HCT116 (cell line): Measurements from ENCODE around the gene SH3BP1. TPM values are rescaled to one million over a fixed set of nuclear protein-coding genes. Genes with fewer than 3 reads are reported as not detected.

ENCODE experiments used
- ATAC-seq: fragments of 200-7000 bp; cut with Tn5 transposase; 2 replicates; pipeline ENCODE4 v1.9.1; 2020; ENCODE audit warnings: mild to moderate bottlenecking, moderate library complexity
- BruUV-seq: library from RNA; stranded (reverse); fragments of 400-500 nt; replicated peaks from 2 replicates; lab custom pipeline; 2021; lab: Mats Ljungman, UMichigan
- CTCF ChIA-PET: fragments of 300-600 bp; sonication (Branson Sonifier 250); formaldehyde crosslinking; loops from one replicate; lab custom pipeline; 2021; ENCODE audit warnings: antibody characterized with exemption; lab: Charles Lee
- POLR2A ChIA-PET: fragments of 300-600, 350-600 bp; sonication (Branson Sonifier 250); formaldehyde crosslinking; loops from one replicate; lab custom pipeline; 2021; ENCODE audit warnings: antibody characterized with exemption; lab: Charles Lee
- RAD21 ChIA-PET, 2 experiments: fragments of 300-600 bp; sonication (Branson Sonifier 250); formaldehyde crosslinking; loops; one replicate each; lab custom pipeline; 2023; ENCODE audit warnings: low total read pairs in 2 of 2; ENCODE audit not compliant: uncharacterized antibody in 2 of 2, unreplicated experiment in 2 of 2, low non-redundant PET in 1 of 2; lab: Charles Lee
- DNase-seq: peaks from one replicate; pipeline ENCODE4 v3.0.0-alpha.2; 2010; ENCODE audit warnings: low read depth, low spot score
- H2AFZ ChIP-seq: fragments of 200-600 bp; shearing (Covaris generic), sonication (generic); 2 replicates; pipeline ENCODE4 v1.6.1; 2017; ENCODE audit warnings: low read depth, mixed run types, mixed read lengths, antibody characterized with exemption, low read length; ENCODE audit not compliant: poor library complexity, severe bottlenecking
- H3K27ac ChIP-seq: 2 replicates; pipeline ENCODE4 v1.5.1; 2012; ENCODE audit warnings: low read depth, low read length
- H3K27me3 ChIP-seq: fragments of 200-600 bp; sonication (generic); 2 replicates; pipeline ENCODE4 v1.6.1; 2016; ENCODE audit warnings: mixed run types, low read length, mixed read lengths; ENCODE audit not compliant: insufficient read depth
- H3K36me3 ChIP-seq, 2 experiments: fragments of 200-500 bp in 1 of 2; fragments of 200-600 bp in 1 of 2; sonication (Bioruptor generic) in 1 of 2; sonication (generic) in 1 of 2; 2 replicates each; pipeline versions ENCODE4 v1.5.1 to v1.6.1; 2014 to 2016; ENCODE audit warnings: low read length in 2 of 2, inconsistent platforms in 1 of 2, mixed read lengths in 1 of 2, mixed run types in 1 of 2; ENCODE audit not compliant: insufficient read depth in 2 of 2, control insufficient read depth in 1 of 2
- H3K4me1 ChIP-seq, 2 experiments: fragments of 200-600 bp in 1 of 2; sonication (generic) in 1 of 2; 2 replicates each; pipeline versions ENCODE4 v1.5.1 to v1.6.1; 2012 to 2017; ENCODE audit warnings: low read length in 2 of 2, inconsistent platforms in 1 of 2, mild to moderate bottlenecking in 1 of 2, mixed read lengths in 1 of 2, mixed run types in 1 of 2, moderate library complexity in 1 of 2; ENCODE audit not compliant: insufficient read depth in 2 of 2, control insufficient read depth in 1 of 2
- H3K4me2 ChIP-seq: fragments of 200-600 bp; sonication (generic); 2 replicates; pipeline ENCODE4 v1.6.1; 2017; ENCODE audit warnings: mixed run types, low read length, mixed read lengths
- H3K4me3 ChIP-seq, 2 experiments: fragments of 200-600 bp in 1 of 2; sonication (generic) in 1 of 2; replicated peaks in 1 of 2; 2 replicates each; pipeline ENCODE4 v1.5.1; 2011 to 2016; ENCODE audit warnings: low read length in 2 of 2, control low read depth in 1 of 2, low read depth in 1 of 2, mild to moderate bottlenecking in 1 of 2, mixed read lengths in 1 of 2, mixed run types in 1 of 2
- H3K79me2 ChIP-seq: fragments of 200-600 bp; sonication (generic); 2 replicates; pipeline ENCODE4 v1.6.1; 2017; ENCODE audit warnings: mild to moderate bottlenecking, mixed run types, low read length, moderate library complexity, mixed read lengths; ENCODE audit not compliant: insufficient read depth
- H3K9ac ChIP-seq: fragments of 200-600 bp; sonication (generic); 2 replicates; pipeline ENCODE4 v1.6.1; 2016; ENCODE audit warnings: low read length, mixed read lengths
- H3K9me2 ChIP-seq: fragments of 200-600 bp; sonication (generic), shearing (Covaris generic); 2 replicates; pipeline ENCODE4 v1.6.1; 2017; ENCODE audit warnings: mixed run types, mild to moderate bottlenecking, moderate library complexity; ENCODE audit not compliant: insufficient read depth
- H3K9me3 ChIP-seq, 2 experiments: fragments of 200-500 bp in 1 of 2; fragments of 200-600 bp in 1 of 2; sonication (Bioruptor generic) in 1 of 2; sonication (generic) in 1 of 2; 2 replicates each; pipeline ENCODE4 v1.6.1; 2014 to 2017; ENCODE audit warnings: low read length in 2 of 2, mixed read lengths in 2 of 2, inconsistent platforms in 1 of 2, low read depth in 1 of 2, mild to moderate bottlenecking in 1 of 2, mixed run types in 1 of 2, moderate library complexity in 1 of 2; ENCODE audit not compliant: control insufficient read depth in 1 of 2, insufficient read depth in 1 of 2
- H4K20me1 ChIP-seq: fragments of 200-600 bp; sonication (generic), shearing (Covaris generic); 2 replicates; pipeline ENCODE4 v1.6.1; 2017; ENCODE audit warnings: mixed run types, mild to moderate bottlenecking, moderate library complexity; ENCODE audit not compliant: insufficient read depth
- CBX3 ChIP-seq: IDR thresholded peaks from 2 replicates; pipeline ENCODE4 v1.6.1; 2012; ENCODE audit warnings: low read depth
- EGR1 ChIP-seq: IDR thresholded peaks from 2 replicates; pipeline ENCODE4 v1.6.1; 2012; ENCODE audit warnings: low read depth
- SIN3A ChIP-seq: IDR thresholded peaks from 2 replicates; pipeline ENCODE4 v1.6.1; 2012; ENCODE audit warnings: low read depth
- SRF ChIP-seq: IDR thresholded peaks from 2 replicates; pipeline ENCODE4 v1.6.1; 2012; ENCODE audit warnings: low read depth
- TCF7L2 ChIP-seq: IDR thresholded peaks from 2 replicates; pipeline ENCODE4 v1.7.0; 2011; ENCODE audit warnings: borderline replicate concordance, inconsistent platforms; ENCODE audit not compliant: insufficient read depth, insufficient read length; ENCODE audit errors: extremely low read depth
- ZNF274 ChIP-seq: fragments of 200-500 bp; sonication (Bioruptor generic); IDR thresholded peaks from 2 replicates; pipeline ENCODE4 v1.6.1; 2014; ENCODE audit warnings: mild to moderate bottlenecking, low read depth, low read length, inconsistent platforms
- intact Hi-C: fragments of 100-400 bp; cut with micrococcal nuclease; formaldehyde crosslinking; loops from 2 replicates; pipeline ENCODE4 v1.10.0; 2022
- total RNA-seq: library from RNA; stranded (reverse); gene quantifications from one replicate; pipeline ENCODE4 v1.2.1, GENCODE V29; 2021; ENCODE audit not compliant: unreplicated experiment
- TF ChIP-seq, protein P1 (sequence below): IDR thresholded peaks from 2 replicates; pipeline ENCODE4 v1.6.1; 2012
- TF ChIP-seq, protein P2 (sequence below): IDR thresholded peaks from 2 replicates; pipeline ENCODE4 v1.6.1; 2011; ENCODE audit warnings: mild to moderate bottlenecking, low read length, moderate library complexity; ENCODE audit not compliant: insufficient replicate concordance; ENCODE audit errors: extremely low read depth
- TF ChIP-seq, protein P3 (sequence below): IDR thresholded peaks from 2 replicates; pipeline ENCODE4 v1.6.1; 2012; ENCODE audit warnings: low read depth

Gene SH3BP1
- total RNA-seq, 1 experiment from 2014 or later = 48.4 TPM

- no peaks in the 10 kb centered on the region for H4K20me1 ChIP-seq
- BruUV-seq = no TSS peak
- peak; percentile 35 for ATAC-seq
- ChIA-PET RAD21 (no interaction called here), POLR2A (interaction anchor here (0.6 to 2.6 kb wide), 4 partner anchors 20 to 37 kb away, joined by 3 to 6 read pairs (median 4); partner anchors contain the start of genes GGA1, LGALS1 and PDXP), CTCF (interaction anchor here (1.2 kb wide), 1 partner anchor 32 kb away, joined by 4 read pairs; no protein-coding TSS in a partner anchor)
- no peaks in the 10 kb centered on the region for H3K9me3 ChIP-seq
- H3K9me2 ChIP-seq = no peaks in the 10 kb centered on the region
- peak overlapping the region; percentile 85 for H3K9ac ChIP-seq
- H3K4me1 ChIP-seq = peaks cover 31 to 65% of the 10 kb centered on the region in 2 experiments; a peak in 3 of 4 replicates
- DNase-seq = no peak
- peak overlapping the region; percentile 96 for H3K4me2 ChIP-seq
- intact Hi-C loops = loop anchor here (5.0 kb wide), 1 partner anchor 154 kb away; no protein-coding TSS in a partner anchor
- H2AFZ ChIP-seq = no peak overlapping the region
- H3K4me3 ChIP-seq = peak overlapping the region; percentile 85 to 89
- H3K79me2 ChIP-seq = peaks cover 14% of the 10 kb centered on the region
- H3K27me3 ChIP-seq = no peaks in the 10 kb centered on the region
- no peak for TF ChIP-seq ZNF274
- TF ChIP-seq, protein P1, sequence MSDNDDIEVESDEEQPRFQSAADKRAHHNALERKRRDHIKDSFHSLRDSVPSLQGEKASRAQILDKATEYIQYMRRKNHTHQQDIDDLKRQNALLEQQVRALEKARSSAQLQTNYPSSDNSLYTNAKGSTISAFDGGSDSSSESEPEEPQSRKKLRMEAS = no peak
- no peak for TF ChIP-seq SRF
- TF ChIP-seq CBX3 = no peak
- H3K36me3 ChIP-seq = peaks cover 4 to 8% of the 10 kb centered on the region in 2 experiments; a peak in 1 of 4 replicates
- H3K27ac ChIP-seq = peak overlapping the region; percentile 61; the same call in 1 of the 2 replicates
These were observed 939 bp upstream of the SH3BP1 start for GRCh38 chr22:37638391-37639069.

DNA sequence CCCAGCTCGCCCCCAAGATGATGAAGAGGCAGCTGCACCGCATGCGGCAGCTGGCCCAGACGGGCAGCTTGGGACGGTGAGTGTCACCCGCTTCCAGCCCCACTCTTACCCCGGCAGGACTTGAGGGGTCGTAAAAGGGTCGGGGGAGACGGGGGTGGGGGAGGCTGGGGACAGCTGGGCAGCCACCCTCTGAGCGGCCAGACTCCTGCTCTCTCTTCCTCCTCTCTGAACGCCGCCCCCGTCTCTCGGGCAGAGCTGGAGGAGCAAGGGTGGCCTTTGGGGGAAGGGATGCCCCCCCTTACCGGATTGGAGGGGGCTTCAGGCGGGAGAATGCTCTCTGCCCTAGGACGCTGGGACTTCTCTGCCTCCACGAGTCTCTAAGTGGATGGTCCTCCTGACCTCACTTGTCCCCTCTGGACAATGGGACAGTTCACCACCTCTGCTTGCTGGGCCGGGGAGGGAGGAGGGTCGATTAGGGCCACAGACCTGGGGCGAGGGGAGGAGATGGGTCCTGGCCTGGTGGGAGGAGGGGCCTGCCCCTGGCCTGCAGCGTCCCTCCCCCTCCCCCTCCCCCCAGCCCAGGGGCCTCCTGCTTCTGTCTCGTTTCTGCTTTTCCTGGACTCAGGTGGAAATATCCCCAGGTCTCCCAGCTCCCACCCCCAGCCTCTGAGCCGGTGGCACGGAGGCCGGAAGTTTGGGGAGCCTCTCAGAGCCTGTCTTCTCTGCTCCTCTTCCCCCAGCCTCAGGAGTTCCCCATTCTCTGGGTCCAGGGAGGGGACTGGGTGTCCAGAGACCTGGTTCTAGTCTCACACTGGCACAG lies 512 bp downstream of the SH3BP1 start:
- H3K9ac ChIP-seq = peak overlapping the region; percentile 85
- no peak overlapping the region for H2AFZ ChIP-seq
- peaks cover 14% of the 10 kb centered on the region for H3K79me2 ChIP-seq
- no peaks in the 10 kb centered on the region for H3K9me2 ChIP-seq
- ChIA-PET POLR2A (no interaction called here), CTCF (interaction anchor here (0.7 to 1.2 kb wide), 2 partner anchors 18 to 37 kb away, joined by 3 to 8 read pairs; partner anchors contain the start of gene PDXP), RAD21 (no interaction called here)
- ATAC-seq = no peak
- peaks cover 4 to 18% of the 10 kb centered on the region in 2 experiments; a peak in 1 of 4 replicates for H3K36me3 ChIP-seq
- H3K4me1 ChIP-seq = peaks cover 31 to 62% of the 10 kb centered on the region in 2 experiments; a peak in 3 of 4 replicates
- H4K20me1 ChIP-seq = no peaks in the 10 kb centered on the region
- peak overlapping the region; percentile 96 for H3K4me2 ChIP-seq
- no peak for DNase-seq
- no TSS peak for BruUV-seq
- H3K27me3 ChIP-seq = no peaks in the 10 kb centered on the region
- peak overlapping the region; percentile 85 to 89 for H3K4me3 ChIP-seq
- peak overlapping the region; percentile 61 for H3K27ac ChIP-seq
- H3K9me3 ChIP-seq = no peaks in the 10 kb centered on the region
- intact Hi-C loops = loop anchor here (5.0 kb wide), 1 partner anchor 152 kb away; no protein-coding TSS in a partner anchor
- no peak for TF ChIP-seq CBX3
- TF ChIP-seq, protein P2, sequence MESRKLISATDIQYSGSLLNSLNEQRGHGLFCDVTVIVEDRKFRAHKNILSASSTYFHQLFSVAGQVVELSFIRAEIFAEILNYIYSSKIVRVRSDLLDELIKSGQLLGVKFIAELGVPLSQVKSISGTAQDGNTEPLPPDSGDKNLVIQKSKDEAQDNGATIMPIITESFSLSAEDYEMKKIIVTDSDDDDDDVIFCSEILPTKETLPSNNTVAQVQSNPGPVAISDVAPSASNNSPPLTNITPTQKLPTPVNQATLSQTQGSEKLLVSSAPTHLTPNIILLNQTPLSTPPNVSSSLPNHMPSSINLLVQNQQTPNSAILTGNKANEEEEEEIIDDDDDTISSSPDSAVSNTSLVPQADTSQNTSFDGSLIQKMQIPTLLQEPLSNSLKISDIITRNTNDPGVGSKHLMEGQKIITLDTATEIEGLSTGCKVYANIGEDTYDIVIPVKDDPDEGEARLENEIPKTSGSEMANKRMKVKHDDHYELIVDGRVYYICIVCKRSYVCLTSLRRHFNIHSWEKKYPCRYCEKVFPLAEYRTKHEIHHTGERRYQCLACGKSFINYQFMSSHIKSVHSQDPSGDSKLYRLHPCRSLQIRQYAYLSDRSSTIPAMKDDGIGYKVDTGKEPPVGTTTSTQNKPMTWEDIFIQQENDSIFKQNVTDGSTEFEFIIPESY = no peak
- no peak for TF ChIP-seq SIN3A
- TF ChIP-seq, protein P3, sequence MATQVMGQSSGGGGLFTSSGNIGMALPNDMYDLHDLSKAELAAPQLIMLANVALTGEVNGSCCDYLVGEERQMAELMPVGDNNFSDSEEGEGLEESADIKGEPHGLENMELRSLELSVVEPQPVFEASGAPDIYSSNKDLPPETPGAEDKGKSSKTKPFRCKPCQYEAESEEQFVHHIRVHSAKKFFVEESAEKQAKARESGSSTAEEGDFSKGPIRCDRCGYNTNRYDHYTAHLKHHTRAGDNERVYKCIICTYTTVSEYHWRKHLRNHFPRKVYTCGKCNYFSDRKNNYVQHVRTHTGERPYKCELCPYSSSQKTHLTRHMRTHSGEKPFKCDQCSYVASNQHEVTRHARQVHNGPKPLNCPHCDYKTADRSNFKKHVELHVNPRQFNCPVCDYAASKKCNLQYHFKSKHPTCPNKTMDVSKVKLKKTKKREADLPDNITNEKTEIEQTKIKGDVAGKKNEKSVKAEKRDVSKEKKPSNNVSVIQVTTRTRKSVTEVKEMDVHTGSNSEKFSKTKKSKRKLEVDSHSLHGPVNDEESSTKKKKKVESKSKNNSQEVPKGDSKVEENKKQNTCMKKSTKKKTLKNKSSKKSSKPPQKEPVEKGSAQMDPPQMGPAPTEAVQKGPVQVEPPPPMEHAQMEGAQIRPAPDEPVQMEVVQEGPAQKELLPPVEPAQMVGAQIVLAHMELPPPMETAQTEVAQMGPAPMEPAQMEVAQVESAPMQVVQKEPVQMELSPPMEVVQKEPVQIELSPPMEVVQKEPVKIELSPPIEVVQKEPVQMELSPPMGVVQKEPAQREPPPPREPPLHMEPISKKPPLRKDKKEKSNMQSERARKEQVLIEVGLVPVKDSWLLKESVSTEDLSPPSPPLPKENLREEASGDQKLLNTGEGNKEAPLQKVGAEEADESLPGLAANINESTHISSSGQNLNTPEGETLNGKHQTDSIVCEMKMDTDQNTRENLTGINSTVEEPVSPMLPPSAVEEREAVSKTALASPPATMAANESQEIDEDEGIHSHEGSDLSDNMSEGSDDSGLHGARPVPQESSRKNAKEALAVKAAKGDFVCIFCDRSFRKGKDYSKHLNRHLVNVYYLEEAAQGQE = no peak
- TF ChIP-seq EGR1 = no peak
- no peak for TF ChIP-seq TCF7L2
